ENCODE measurements around the gene TALDO1.

TALDO1 gene

DNA sequence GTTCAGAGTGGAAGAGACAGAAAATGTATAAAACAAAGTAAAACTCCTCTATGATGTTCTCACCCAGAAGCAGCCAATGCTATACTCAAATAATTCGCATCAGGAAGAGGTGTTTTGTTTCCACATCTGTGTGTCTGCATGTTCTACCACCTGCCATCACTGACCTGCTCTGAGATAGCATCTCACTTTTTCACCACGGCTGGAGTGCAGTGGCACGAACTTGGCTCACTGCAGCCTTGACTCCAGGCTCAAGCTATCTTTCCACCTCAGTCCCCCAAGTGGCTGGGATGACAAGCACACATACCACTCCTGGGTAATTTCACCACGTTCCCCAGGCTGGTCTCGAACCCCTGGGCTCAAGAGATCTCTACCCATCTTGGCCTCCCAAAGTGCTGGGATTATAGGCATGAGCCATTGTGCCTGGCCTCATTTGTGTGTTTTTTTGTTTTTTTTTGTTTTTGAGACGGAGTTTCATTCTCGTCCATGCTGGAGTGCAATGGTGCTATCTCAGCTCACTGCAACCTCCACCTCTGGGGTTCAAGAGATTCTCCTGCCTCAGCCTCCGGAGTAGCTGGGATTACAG is 14.4 kb downstream of the TALDO1 start:
- H3K9me3 Mint-ChIP-seq = no peaks in the 10 kb centered on the region
- ATAC-seq (replicated peaks; ENCODE audit: extremely low read depth, poor library complexity, severe bottlenecking) = no peak
- no peak overlapping the region for H3K4me3 Mint-ChIP-seq
- H3K27me3 Mint-ChIP-seq = no peaks in the 10 kb centered on the region
- H3K36me3 Mint-ChIP-seq (ENCODE audit: insufficient read depth) = peaks cover 23% of the 10 kb centered on the region
- no peak for DNase-seq (ENCODE audit: low spot score in 2 of 2)
- no peak overlapping the region for H3K27ac Mint-ChIP-seq (ENCODE audit: low read depth)
- no peaks in the 10 kb centered on the region for H3K4me1 Mint-ChIP-seq

DNA sequence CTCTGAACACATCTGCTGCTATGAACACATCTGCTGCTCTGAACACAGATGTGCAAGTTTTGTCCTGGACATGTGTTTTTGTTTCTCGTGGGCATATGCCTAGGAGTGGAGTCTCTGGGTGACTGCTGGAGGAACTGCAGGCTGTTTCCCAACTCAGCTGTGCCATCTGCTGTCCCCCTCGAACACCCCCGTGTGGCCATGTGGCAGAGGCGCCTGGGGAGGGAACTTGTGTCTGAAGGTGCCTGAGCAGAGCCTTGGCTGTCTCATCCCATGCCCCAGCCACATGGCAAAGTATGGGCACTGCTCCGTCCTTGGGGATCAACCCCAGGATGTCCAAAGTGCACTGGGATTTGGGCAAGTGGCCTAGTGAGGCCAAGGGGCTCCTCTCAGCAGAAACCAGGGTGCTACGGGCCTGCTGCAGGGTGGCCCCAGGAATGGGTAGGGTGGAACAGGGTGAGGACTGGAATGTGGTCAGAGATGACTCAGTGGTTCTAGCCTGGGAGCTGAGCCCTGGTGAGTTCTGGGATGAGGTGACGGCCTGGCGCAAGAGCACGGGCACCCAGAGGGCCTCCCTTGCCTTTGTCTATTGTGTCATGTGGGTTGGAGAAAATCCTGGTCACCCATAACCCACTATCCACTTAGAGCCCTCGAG is 15.3 kb downstream of the TALDO1 start:
- H3K9me3 Mint-ChIP-seq = no peaks in the 10 kb centered on the region
- no peak for ATAC-seq (replicated peaks; ENCODE audit: extremely low read depth, poor library complexity, severe bottlenecking)
- DNase-seq (ENCODE audit: low spot score in 2 of 2) = no peak
- no peaks in the 10 kb centered on the region for H3K4me1 Mint-ChIP-seq
- H3K27me3 Mint-ChIP-seq = no peaks in the 10 kb centered on the region
- H3K4me3 Mint-ChIP-seq = no peak overlapping the region
- peaks cover 21% of the 10 kb centered on the region for H3K36me3 Mint-ChIP-seq (ENCODE audit: insufficient read depth)
- H3K27ac Mint-ChIP-seq (ENCODE audit: low read depth) = peak overlapping the region; percentile 69

DNA sequence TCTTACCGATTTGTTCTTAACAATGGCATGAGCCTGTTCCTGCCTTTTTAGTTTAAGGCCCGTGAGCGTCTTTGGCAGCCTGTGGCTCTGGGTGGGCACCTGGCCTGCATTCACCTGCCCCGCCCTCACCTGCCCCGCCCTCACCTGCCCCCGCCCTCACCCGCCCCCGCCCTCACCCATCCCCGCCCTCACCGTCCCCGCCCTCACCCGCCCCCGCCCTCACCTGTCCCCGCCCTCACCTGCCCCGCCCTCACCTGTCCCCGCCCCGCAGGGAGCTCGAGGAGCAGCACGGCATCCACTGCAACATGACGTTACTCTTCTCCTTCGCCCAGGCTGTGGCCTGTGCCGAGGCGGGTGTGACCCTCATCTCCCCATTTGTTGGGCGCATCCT is 15.8 kb downstream of the TALDO1 start:
- Mint-ChIP-seq H3K36me3 (ENCODE audit: insufficient read depth) (peaks cover 21% of the 10 kb centered on the region), H3K4me3 (no peak overlapping the region), H3K9me3 (no peaks in the 10 kb centered on the region), H3K27ac (ENCODE audit: low read depth) (peak overlapping the region; percentile 69), H3K27me3 (no peaks in the 10 kb centered on the region), H3K4me1 (no peaks in the 10 kb centered on the region)
- DNase-seq (ENCODE audit: low spot score in 2 of 2) (no peak), ATAC-seq (replicated peaks; ENCODE audit: extremely low read depth, poor library complexity, severe bottlenecking) (no peak)

DNA sequence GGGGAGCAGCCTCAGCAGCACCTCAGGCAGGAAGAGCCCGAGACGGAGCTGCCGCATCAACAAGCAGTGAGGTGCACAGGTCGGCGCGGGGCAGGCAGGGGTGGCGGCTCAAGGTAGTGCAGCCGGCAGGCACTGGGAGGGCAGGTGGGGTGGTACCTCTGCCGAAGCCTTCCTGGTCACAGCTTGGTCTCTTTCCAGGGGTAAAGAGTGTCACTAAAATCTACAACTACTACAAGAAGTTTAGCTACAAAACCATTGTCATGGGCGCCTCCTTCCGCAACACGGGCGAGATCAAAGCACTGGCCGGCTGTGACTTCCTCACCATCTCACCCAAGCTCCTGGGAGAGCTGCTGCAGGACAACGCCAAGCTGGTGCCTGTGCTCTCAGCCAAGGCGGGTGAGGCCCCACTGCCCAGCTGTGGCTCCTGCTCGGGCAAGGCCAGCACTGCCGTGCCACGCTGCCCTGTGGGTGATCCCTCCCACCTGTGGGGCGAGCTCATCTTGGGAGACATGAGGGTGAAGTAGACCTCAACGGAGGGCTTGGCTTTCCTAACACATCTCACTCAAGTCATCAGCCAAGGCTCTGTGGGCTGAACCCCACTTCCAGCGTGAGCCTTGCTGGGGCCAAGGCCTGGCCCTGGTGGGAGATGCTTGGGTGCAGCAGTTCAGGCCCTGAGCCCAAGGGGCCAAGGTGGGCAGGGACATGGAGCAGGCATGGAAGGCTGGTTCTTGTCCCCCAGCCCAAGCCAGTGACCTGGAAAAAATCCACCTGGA is 16.5 kb downstream of the TALDO1 start:
- H3K9me3 Mint-ChIP-seq = no peaks in the 10 kb centered on the region
- no peaks in the 10 kb centered on the region for H3K4me1 Mint-ChIP-seq
- H3K27me3 Mint-ChIP-seq = no peaks in the 10 kb centered on the region
- DNase-seq (ENCODE audit: low spot score in 2 of 2) = no peak
- H3K36me3 Mint-ChIP-seq (ENCODE audit: insufficient read depth) = peaks cover 21% of the 10 kb centered on the region
- H3K4me3 Mint-ChIP-seq = no peak overlapping the region
- no peak overlapping the region for H3K27ac Mint-ChIP-seq (ENCODE audit: low read depth)
- ATAC-seq (replicated peaks; ENCODE audit: extremely low read depth, poor library complexity, severe bottlenecking) = no peak

DNA sequence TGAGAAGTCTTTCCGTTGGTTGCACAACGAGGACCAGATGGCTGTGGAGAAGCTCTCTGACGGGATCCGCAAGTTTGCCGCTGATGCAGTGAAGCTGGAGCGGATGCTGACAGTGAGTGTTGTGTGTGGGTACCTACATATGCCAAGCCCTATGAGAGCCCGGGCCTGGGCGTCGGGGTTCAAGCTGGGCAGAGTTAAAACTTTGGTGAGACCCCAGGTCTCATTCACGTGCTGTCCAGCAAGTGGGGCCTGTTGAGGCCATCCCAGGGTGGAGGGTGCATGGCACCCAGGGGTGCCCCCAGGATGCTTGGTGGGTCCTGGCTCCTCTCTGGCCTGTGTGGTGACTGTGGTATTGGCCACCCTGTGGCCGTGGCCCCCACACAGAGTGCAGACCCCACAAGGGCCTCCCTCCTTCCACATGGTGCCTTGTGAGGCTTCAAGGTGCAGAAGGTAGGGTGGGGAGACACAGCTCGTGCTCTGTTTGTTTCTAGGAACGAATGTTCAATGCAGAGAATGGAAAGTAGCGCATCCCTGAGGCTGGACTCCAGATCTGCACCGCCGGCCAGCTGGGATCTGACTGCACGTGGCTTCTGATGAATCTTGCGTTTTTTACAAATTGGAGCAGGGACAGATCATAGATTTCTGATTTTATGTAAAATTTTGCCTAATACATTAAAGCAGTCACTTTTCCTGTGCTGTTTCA is 17.2 kb downstream of the TALDO1 start:
- ATAC-seq (replicated peaks; ENCODE audit: extremely low read depth, poor library complexity, severe bottlenecking) (no peak), DNase-seq (ENCODE audit: low spot score in 2 of 2) (no peak)
- no peak overlapping the region for H3K27ac Mint-ChIP-seq (ENCODE audit: low read depth)
- H3K27me3 Mint-ChIP-seq = no peaks in the 10 kb centered on the region
- H3K4me3 Mint-ChIP-seq = no peak overlapping the region
- peaks cover 20% of the 10 kb centered on the region for H3K36me3 Mint-ChIP-seq (ENCODE audit: insufficient read depth)
- no peaks in the 10 kb centered on the region for H3K4me1 Mint-ChIP-seq
- no peaks in the 10 kb centered on the region for H3K9me3 Mint-ChIP-seq

DNA sequence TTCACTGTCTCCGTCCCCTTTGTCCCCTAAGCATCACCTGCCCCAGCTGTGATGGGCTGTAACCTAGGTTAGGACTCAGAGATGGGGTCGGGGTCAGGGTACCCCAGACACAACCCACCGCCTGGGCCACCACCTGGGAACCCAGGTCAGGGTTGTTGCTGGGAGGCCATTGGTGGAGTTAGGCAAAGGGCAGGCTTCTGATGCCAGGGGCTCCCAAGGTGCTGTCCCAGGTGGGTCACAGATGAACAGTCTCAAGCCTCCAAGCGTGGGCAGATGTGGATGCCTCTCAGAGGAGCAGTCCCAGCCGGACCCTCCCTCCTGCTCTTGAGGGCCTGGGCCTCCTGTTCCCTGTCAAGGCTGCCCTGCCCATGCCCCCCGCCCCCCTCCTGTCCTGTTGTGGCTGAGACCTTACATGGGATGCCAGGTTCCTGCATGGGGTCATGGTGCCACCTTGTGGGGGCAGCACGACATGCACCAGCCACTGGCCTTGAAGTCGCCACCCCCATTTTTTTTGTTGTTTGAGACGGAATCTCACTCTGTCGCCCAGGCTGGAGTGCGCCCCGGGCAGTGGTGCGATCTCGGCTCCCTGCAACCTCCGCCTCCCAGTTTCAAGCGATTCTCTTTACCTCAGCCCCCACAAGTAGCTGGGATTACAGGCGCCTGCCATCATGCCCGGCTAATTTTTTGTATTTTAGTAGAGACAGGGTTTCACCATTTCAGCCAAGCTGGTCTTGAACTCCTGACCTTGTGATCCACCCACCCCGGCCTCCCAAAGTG is 17.9 kb downstream of the TALDO1 start:
- peaks cover 17% of the 10 kb centered on the region for H3K36me3 Mint-ChIP-seq (ENCODE audit: insufficient read depth)
- peak; percentile 58 for ATAC-seq (replicated peaks; ENCODE audit: extremely low read depth, poor library complexity, severe bottlenecking)
- H3K4me1 Mint-ChIP-seq = no peaks in the 10 kb centered on the region
- H3K4me3 Mint-ChIP-seq = no peak overlapping the region
- no peak overlapping the region for H3K27ac Mint-ChIP-seq (ENCODE audit: low read depth)
- no peaks in the 10 kb centered on the region for H3K27me3 Mint-ChIP-seq
- no peaks in the 10 kb centered on the region for H3K9me3 Mint-ChIP-seq
- peak; percentile 47 to 52 for DNase-seq (ENCODE audit: low spot score in 2 of 2)

DNA sequence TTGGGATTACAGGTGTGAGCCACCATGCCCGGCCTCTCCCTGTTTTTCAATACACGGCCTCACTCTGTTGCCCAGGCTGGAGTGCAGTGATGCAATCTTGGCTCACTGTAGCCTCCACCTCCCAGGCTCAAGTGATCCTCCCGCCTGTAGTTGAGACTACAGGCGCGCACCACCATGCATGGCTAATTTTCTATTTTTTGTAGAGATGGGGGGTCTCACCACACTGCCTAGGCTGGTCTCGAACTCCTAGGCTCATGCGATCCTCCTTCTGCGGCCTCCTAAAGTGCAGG is 18.5 kb downstream of the TALDO1 start:
- H3K4me1 Mint-ChIP-seq = no peaks in the 10 kb centered on the region
- H3K9me3 Mint-ChIP-seq = no peaks in the 10 kb centered on the region
- no peak for ATAC-seq (replicated peaks; ENCODE audit: extremely low read depth, poor library complexity, severe bottlenecking)
- peaks cover 18% of the 10 kb centered on the region for H3K36me3 Mint-ChIP-seq (ENCODE audit: insufficient read depth)
- H3K4me3 Mint-ChIP-seq = no peak overlapping the region
- no peak overlapping the region for H3K27ac Mint-ChIP-seq (ENCODE audit: low read depth)
- H3K27me3 Mint-ChIP-seq = no peaks in the 10 kb centered on the region
- no peak for DNase-seq (ENCODE audit: low spot score in 2 of 2)

DNA sequence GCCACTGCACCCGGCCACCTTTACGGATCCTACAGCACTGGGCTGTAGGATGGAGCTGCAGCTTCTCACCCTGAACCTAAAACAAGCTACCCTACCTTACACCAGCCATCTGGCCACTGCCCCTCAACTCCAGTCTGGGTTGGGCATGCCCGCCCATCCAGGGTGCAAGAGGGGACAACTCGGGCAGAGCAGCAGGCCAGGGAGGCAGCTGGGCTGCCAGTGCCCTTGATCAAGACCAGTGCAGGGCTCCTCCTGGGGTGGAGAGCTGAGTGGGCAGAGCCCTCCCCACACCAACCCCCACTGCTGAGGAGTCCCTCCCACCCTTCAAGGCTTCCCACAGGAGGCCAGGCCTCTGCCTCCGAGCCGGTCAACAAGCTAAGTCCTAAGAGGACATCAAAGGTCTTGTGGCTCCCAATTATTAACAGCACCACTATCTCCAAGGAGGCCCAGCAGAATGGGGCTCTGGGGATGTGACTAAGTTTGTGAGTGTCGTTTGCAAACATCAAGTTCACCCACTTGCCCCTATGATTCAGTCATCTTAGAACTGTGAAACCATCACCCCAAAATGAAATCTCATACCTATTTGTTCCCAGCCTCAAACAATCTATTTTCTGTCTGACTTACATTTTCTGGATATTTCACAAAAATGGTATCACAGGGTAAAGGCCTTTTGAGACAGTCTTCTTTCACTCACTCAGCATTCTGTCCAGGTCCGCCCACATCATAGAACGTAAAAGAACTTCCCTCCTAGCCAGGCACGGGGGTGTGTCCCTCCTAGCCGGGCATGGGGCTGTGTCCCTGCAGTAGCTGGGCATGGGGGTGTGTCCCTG is 19.1 kb downstream of the TALDO1 start:
- Mint-ChIP-seq H3K4me3 (no peak overlapping the region), H3K9me3 (no peaks in the 10 kb centered on the region), H3K4me1 (no peaks in the 10 kb centered on the region), H3K27me3 (no peaks in the 10 kb centered on the region), H3K36me3 (ENCODE audit: insufficient read depth) (peaks cover 14% of the 10 kb centered on the region), H3K27ac (ENCODE audit: low read depth) (peak overlapping the region; percentile 11)
- DNase-seq (ENCODE audit: low spot score in 2 of 2) (no peak), ATAC-seq (replicated peaks; ENCODE audit: extremely low read depth, poor library complexity, severe bottlenecking) (no peak)

DNA sequence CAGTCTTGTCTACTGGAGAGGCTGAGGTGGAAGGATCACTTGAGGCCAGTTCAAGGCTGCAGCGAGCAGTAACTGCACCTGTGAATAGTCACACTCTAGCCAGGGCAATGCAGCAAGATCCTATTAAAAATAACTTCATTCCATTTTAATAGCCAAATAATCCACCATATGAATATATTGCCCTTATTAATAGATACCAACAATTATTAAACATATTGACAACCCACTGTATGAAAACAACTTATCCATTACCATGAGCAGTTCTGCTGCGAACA is 19.6 kb downstream of the TALDO1 start:
- Mint-ChIP-seq H3K36me3 (ENCODE audit: insufficient read depth) (peaks cover 14% of the 10 kb centered on the region), H3K4me1 (no peaks in the 10 kb centered on the region), H3K27me3 (no peaks in the 10 kb centered on the region), H3K27ac (ENCODE audit: low read depth) (peak overlapping the region; percentile 11), H3K9me3 (no peaks in the 10 kb centered on the region), H3K4me3 (no peak overlapping the region)
- no peak for DNase-seq (ENCODE audit: low spot score in 2 of 2)
- ATAC-seq (replicated peaks; ENCODE audit: extremely low read depth, poor library complexity, severe bottlenecking) = no peak

DNA sequence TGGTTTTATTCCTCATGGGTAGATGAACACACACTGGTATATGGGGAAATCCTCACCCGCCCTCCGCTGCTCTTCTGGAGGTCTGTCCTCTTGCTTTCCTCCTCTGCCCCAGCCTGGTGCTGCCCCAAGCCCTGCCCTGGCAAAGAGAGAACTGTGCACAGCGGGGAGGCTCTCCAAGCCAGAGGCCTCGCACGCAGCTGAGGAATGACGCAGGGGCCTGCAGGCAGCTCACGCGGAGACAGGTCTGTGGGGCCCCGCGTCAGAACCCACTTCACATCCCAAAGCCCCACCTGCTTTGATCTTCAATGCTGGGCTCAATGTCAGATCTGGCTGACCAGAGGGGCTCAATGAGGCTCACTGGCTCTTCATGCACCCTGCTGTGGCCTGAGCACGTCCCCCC is 20.0 kb downstream of the TALDO1 start:
- no peaks in the 10 kb centered on the region for H3K27me3 Mint-ChIP-seq
- H3K36me3 Mint-ChIP-seq (ENCODE audit: insufficient read depth) = peaks cover 13% of the 10 kb centered on the region
- no peak for ATAC-seq (replicated peaks; ENCODE audit: extremely low read depth, poor library complexity, severe bottlenecking)
- no peak for DNase-seq (ENCODE audit: low spot score in 2 of 2)
- H3K4me1 Mint-ChIP-seq = no peaks in the 10 kb centered on the region
- H3K9me3 Mint-ChIP-seq = no peaks in the 10 kb centered on the region
- H3K27ac Mint-ChIP-seq (ENCODE audit: low read depth) = peak overlapping the region; percentile 11
- H3K4me3 Mint-ChIP-seq = no peak overlapping the region

DNA sequence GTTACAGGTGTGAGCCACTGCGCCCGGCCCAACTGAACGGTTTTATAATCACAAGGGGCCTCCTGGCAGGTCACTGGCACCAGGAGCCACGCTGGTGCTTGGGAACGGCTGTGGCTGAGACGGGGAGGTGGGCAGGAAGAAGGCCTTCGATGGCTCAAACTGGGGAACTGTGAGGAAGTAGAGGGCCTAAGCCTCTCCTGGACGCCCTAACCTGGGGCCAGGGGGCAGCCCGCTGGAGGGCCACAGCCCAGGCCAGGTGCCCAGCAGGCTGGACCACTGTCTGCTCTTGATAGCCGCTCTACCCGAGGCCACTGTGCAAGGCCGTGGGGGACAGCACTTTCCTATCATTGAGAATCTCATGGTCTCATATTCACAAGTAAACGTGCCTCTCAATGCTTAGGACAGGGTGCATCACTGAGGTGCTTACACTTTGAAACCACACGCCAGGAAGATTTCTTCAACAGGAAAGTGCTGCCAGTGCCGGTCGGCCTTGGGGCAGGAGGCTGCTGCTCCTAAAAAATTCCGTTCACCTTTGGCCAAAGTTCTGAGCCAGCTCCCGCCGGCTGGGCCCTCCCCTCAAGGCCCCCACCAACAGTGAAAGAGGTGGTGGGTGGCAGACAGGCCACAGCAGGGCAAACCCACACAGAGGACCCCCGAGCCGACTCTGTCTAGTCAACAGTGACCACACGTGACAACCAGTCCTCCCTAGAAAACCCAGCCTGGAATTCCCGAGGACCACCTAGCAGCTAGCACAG is 22.8 kb downstream of the TALDO1 start:
- Mint-ChIP-seq H3K4me1 (peaks cover 6% of the 10 kb centered on the region), H3K4me3 (no peak overlapping the region), H3K27ac (ENCODE audit: low read depth) (no peak overlapping the region), H3K9me3 (no peaks in the 10 kb centered on the region), H3K27me3 (no peaks in the 10 kb centered on the region), H3K36me3 (ENCODE audit: insufficient read depth) (peaks cover 8% of the 10 kb centered on the region)
- no peak for DNase-seq (ENCODE audit: low spot score in 2 of 2)
- ATAC-seq (replicated peaks; ENCODE audit: extremely low read depth, poor library complexity, severe bottlenecking) = no peak

Data from central memory CD8-positive, alpha-beta T cell (primary cell).